Mammary epithelial cell (primary cell): ENCODE measurements around the gene ZNF547.

Experiments
- CTCF ChIP-seq, 2 donors: IDR thresholded peaks in 1 of 2; conservative IDR thresholded peaks in 1 of 2; 2 replicates each; pipeline ENCODE4 v1.5.1; 2011 to 2012; ENCODE audit warnings: inconsistent platforms in 2 of 2, low read length in 2 of 2, mild to moderate bottlenecking in 2 of 2, control low read depth in 1 of 2, low read depth in 1 of 2; ENCODE audit not compliant: insufficient read depth in 1 of 2; ENCODE audit errors: extremely low read depth in 1 of 2
- EZH2 ChIP-seq: IDR thresholded peaks from 2 replicates; pipeline ENCODE4 v1.6.1; 2012; ENCODE audit warnings: low read length, inconsistent platforms, borderline replicate concordance

GRCh38 chr19:57406516-57407123, 43.3 kb downstream of the ZNF547 start:
- peak; percentile 84 to 92 for TF ChIP-seq CTCF (conservative IDR thresholded peaks at IDR 0.05 in 1 of 2, IDR thresholded peaks at IDR 0.05 in 1 of 2; ENCODE audit: extremely low read depth in 1 of 2, insufficient read depth in 1 of 2, low read depth in 1 of 2, low read length in 2 of 2)
- TF ChIP-seq EZH2 = no peak
